Measurements from ENCODE around the gene SYT7. TPM values are rescaled to one million over a fixed set of nuclear protein-coding genes. Genes with fewer than 3 reads are reported as not detected.

SYT7 gene
- total RNA-seq, 4 donors from 2014 or later: 2.1 to 10.0 (median 5.9) TPM

DNA sequence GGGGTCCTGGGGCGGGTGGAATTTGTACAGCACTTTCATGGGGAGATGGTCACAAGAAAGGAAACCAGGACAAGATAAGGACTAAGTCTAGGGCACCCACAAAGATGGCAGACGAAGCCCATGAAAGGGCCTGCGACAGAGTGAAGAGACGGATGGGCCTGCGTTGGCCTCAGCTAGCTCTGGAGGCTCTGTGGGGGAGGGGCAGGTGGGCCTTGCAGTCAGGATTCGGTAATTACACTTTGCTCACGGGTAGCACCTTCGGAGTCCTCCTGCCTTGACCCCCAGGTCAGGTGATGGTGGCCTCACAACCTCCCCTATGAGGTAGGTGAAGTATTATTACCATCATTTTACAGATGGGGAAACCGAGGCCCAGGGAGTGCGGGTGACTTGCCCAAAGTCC, 65.2 kb downstream of the SYT7 start:
- no peak overlapping the region for H3K27ac ChIP-seq
- DNase-seq: no peak
- no peaks in the 10 kb centered on the region for H3K36me3 ChIP-seq
- TF ChIP-seq CTCF (IDR thresholded peaks at IDR 0.05): no peak
- TF ChIP-seq POLR2A (IDR thresholded peaks at IDR 0.05): no peak
- intact Hi-C loops (cut with DNase I; ENCODE audit: low total_unique reads): no loop called here
- H3K9me3 ChIP-seq: no peaks in the 10 kb centered on the region
- H3K27me3 ChIP-seq: peaks cover 0 to under 1% of the 10 kb centered on the region in 2 donors
- H3K4me3 ChIP-seq: no peak overlapping the region
- no peaks in the 10 kb centered on the region for H3K4me1 ChIP-seq

DNA sequence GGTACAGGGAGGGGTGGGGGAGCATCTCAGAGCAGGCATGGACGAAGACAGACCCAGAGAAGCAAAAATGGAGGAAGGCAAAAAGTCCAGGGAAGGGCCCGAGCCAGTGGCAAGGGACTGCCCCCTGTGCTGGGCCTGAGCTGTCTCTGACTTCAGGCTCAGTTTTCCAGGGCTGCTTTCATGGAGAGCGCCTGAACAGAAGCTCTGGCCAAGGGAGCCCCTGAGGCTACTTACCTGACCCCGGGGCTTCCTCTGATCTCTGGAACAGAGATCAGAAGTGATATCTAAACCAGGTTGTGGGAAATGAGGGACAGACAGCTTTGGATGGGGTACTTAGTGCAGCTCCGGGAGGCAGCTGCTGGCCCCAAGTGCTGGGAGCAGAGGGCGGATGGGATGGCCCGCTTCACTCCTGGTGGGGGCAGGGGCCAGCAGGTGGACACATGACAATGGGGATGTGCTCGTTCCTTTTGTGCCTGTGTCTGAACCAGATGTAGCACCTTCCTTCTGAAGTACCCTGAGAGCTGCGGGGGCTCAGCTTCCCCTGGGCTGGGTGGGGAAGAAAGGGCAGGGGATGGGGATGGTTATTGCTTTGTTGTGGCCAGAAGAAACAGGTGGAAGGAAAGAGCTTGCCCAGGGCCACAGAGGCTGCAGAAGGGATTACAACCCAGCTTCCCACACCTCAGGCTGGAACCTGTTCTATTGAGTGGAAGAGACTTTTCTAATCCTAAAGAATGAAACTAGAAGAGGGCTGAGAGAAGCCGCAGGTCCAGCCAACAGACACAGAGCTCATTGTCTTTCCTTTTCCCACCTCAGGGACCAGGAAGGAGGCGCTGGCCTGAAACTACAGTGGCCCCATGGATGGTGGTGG, 66.6 kb downstream of the SYT7 start:
- intact Hi-C loops (cut with DNase I; ENCODE audit: low total_unique reads): no loop called here
- Histone ChIP-seq H3K27ac (no peak overlapping the region), H3K27me3 (peaks cover 6 to 7% of the 10 kb centered on the region in 2 donors), H3K4me1 (peaks cover 0 to 4% of the 10 kb centered on the region in 2 donors), H3K36me3 (no peaks in the 10 kb centered on the region), H3K9me3 (no peaks in the 10 kb centered on the region), H3K4me3 (no peak overlapping the region)
- no peak for DNase-seq
- TF ChIP-seq CTCF (IDR thresholded peaks at IDR 0.05): no peak
- no peak for TF ChIP-seq POLR2A (IDR thresholded peaks at IDR 0.05)

- DNase-seq: no peak
- H3K27ac ChIP-seq: no peak overlapping the region
- H3K4me1 ChIP-seq: peaks cover 0 to 12% of the 10 kb centered on the region in 2 donors
- no peak overlapping the region for H3K4me3 ChIP-seq
- TF ChIP-seq POLR2A (IDR thresholded peaks at IDR 0.05): no peak
- no peak for TF ChIP-seq CTCF (IDR thresholded peaks at IDR 0.05)
- H3K36me3 ChIP-seq: no peaks in the 10 kb centered on the region
- no peaks in the 10 kb centered on the region for H3K9me3 ChIP-seq
- peaks cover 6 to 14% of the 10 kb centered on the region in 2 donors for H3K27me3 ChIP-seq
- intact Hi-C loops (cut with DNase I; ENCODE audit: low total_unique reads): no loop called here
These were observed 67.6 kb downstream of the SYT7 start for GRCh38 chr11:61513143-61513765.

DNA sequence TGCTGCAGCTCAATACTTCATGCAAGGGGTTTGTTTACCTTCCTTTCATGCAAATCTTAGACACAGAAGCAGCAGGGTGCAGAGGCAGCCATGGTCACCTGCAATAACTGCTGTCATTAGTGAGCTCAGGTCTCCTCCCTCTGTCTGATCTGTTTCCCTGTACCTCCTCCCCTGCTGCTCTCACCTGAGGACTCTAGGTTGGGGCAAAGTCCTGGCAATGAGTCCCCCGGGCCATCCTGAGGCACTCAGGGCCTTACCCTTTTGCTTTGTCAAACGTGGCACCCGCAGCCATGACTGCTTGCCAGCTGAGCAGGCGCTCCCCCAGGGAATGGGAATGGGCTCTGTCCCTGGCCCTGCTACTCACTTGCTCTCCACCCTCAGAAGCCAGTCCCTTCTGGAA, 68.4 kb downstream of the SYT7 start:
- Histone ChIP-seq H3K27ac (no peak overlapping the region), H3K27me3 (peaks cover 6 to 18% of the 10 kb centered on the region in 2 donors)
- intact Hi-C loops (cut with DNase I; ENCODE audit: low total_unique reads): no loop called here

More for the DNA sequence above, 68.4 kb downstream of the SYT7 start:
- TF ChIP-seq POLR2A (IDR thresholded peaks at IDR 0.05): no peak
- TF ChIP-seq CTCF (IDR thresholded peaks at IDR 0.05): no peak
- peaks cover 0 to 16% of the 10 kb centered on the region in 2 donors for H3K4me1 ChIP-seq
- H3K9me3 ChIP-seq: no peaks in the 10 kb centered on the region
- no peaks in the 10 kb centered on the region for H3K36me3 ChIP-seq
- DNase-seq: no peak
- no peak overlapping the region for H3K4me3 ChIP-seq
